Hepatocyte (in vitro differentiated cells): ENCODE data around the gene LSR. TPM values are rescaled to one million over a fixed set of nuclear protein-coding genes. Genes with fewer than 3 reads are reported as not detected.

Experiments
- DNase-seq: peaks from one replicate; pipeline ENCODE4 v3.0.0-alpha.2; 2016; ENCODE audit warnings: low spot score
- H2AFZ ChIP-seq: fragments of 200-600 bp; sonication (generic); 2 replicates; pipeline ENCODE4 v1.6.0; 2016; ENCODE audit warnings: antibody characterized with exemption, mild to moderate bottlenecking
- H3K27ac ChIP-seq: fragments of 200-600 bp; sonication (generic); 2 replicates; pipeline ENCODE4 v1.5.1; 2016; ENCODE audit warnings: mild to moderate bottlenecking
- H3K27me3 ChIP-seq: fragments of 200-600 bp; sonication (generic); 2 replicates; pipeline ENCODE4 v1.6.1; 2016
- H3K36me3 ChIP-seq: fragments of 200-600 bp; sonication (generic); replicated peaks from 2 replicates; pipeline ENCODE4 v1.5.1; 2016; ENCODE audit warnings: low read depth; ENCODE audit not compliant: insufficient read depth
- H3K4me1 ChIP-seq: fragments of 200-600 bp; sonication (generic); 2 replicates; pipeline ENCODE4 v1.5.1; 2016; ENCODE audit warnings: mild to moderate bottlenecking, moderate library complexity; ENCODE audit not compliant: insufficient read depth
- H3K4me2 ChIP-seq: fragments of 200-600 bp; sonication (generic); 2 replicates; pipeline ENCODE4 v1.6.0; 2016
- H3K4me3 ChIP-seq: fragments of 200-600 bp; sonication (generic); 2 replicates; pipeline ENCODE4 v1.5.1; 2016; ENCODE audit warnings: mild to moderate bottlenecking
- H3K79me2 ChIP-seq: fragments of 200-600 bp; sonication (generic); 2 replicates; pipeline ENCODE4 v1.6.0; 2017; ENCODE audit warnings: mild to moderate bottlenecking
- H3K9me2 ChIP-seq: fragments of 200-600 bp; sonication (generic); replicated peaks from 2 replicates; pipeline ENCODE4 v1.6.0; 2017; ENCODE audit warnings: mild to moderate bottlenecking; ENCODE audit not compliant: insufficient read depth
- H3K9me3 ChIP-seq: fragments of 200-600 bp; sonication (generic); 2 replicates; pipeline ENCODE4 v1.5.1; 2016; ENCODE audit warnings: low read depth, mild to moderate bottlenecking
- H4K20me1 ChIP-seq: fragments of 200-600 bp; sonication (generic); 2 replicates; pipeline ENCODE4 v1.6.0; 2016; ENCODE audit warnings: mild to moderate bottlenecking; ENCODE audit not compliant: insufficient read depth, poor library complexity, severe bottlenecking
- CTCF ChIP-seq: fragments of 200-600 bp; sonication (generic); IDR thresholded peaks from 2 replicates; pipeline ENCODE4 v1.5.1; 2016; ENCODE audit warnings: antibody characterized with exemption, mild to moderate bottlenecking; ENCODE audit not compliant: poor library complexity
- EZH2 ChIP-seq: fragments of 200-600 bp; sonication (generic); IDR thresholded peaks from 2 replicates; pipeline ENCODE4 v1.6.1; 2016; ENCODE audit warnings: antibody characterized with exemption, mild to moderate bottlenecking, borderline replicate concordance
- EZH2phosphoT487 ChIP-seq: fragments of 200-600 bp; sonication (generic); IDR thresholded peaks from one replicate; pipeline ENCODE4 v1.6.1; 2018; ENCODE audit warnings: antibody characterized with exemption, mild to moderate bottlenecking, low read depth, moderate library complexity; ENCODE audit not compliant: unreplicated experiment, severe bottlenecking
- WGBS: methylation state at CpG from one replicate; pipeline ENCODE4 v1.1.6; 2016; ENCODE audit warnings: low lambda C conversion rate; ENCODE audit errors: missing lambda C conversion rate; 5-methylcytosine and 5-hydroxymethylcytosine counted together
- polyA plus RNA-seq: library from polyadenylated mRNA; unstranded; fragments of >200 nt; fragmentation: Nextera tagmentation; extraction: Ambion mirVana; gene quantifications from 2 replicates; pipeline ENCODE4 v1.2.1, GENCODE V29; 2016
- total RNA-seq: library from RNA; depleted of rRNA; stranded (reverse); fragments of >200 nt; gene quantifications from 2 replicates; pipeline ENCODE4 v1.2.3, GENCODE V29; 2014

The LSR gene
- total and polyA plus RNA-seq, 2 experiments from 2014 or later = 89.9 to 296 TPM

GRCh38 chr19:35249848-35250711 is 1.3 kb downstream of the LSR start:
- H2AFZ ChIP-seq = no peak overlapping the region
- peak overlapping the region; percentile 82 for H3K4me3 ChIP-seq
- peaks cover 44% of the 10 kb centered on the region for H3K79me2 ChIP-seq
- peak overlapping the region; percentile 77 for H3K4me2 ChIP-seq
- H3K4me1 ChIP-seq = no peaks in the 10 kb centered on the region
- H3K9me2 ChIP-seq = no peaks in the 10 kb centered on the region
- WGBS = 83% methylated on average over 33 of the region's 34 CpGs
- H3K9me3 ChIP-seq = no peaks in the 10 kb centered on the region
- DNase-seq = no peak
- no peaks in the 10 kb centered on the region for H3K36me3 ChIP-seq
- TF ChIP-seq EZH2 = no peak
- TF ChIP-seq EZH2phosphoT487 = no peak
- TF ChIP-seq CTCF = no peak
- H3K27me3 ChIP-seq = peaks cover 4% of the 10 kb centered on the region
- H3K27ac ChIP-seq = peak overlapping the region; percentile 100
- H4K20me1 ChIP-seq = no peaks in the 10 kb centered on the region

- Histone ChIP-seq H3K9me2 (no peaks in the 10 kb centered on the region), H3K27ac (no peak overlapping the region), H3K9me3 (no peaks in the 10 kb centered on the region), H3K27me3 (peaks cover 4% of the 10 kb centered on the region), H3K4me1 (no peaks in the 10 kb centered on the region), H3K4me3 (no peak overlapping the region), H3K36me3 (no peaks in the 10 kb centered on the region), H4K20me1 (no peaks in the 10 kb centered on the region), H2AFZ (no peak overlapping the region), H3K4me2 (no peak overlapping the region), H3K79me2 (peaks cover 51% of the 10 kb centered on the region)
- TF ChIP-seq EZH2 = no peak
- no peak for TF ChIP-seq EZH2phosphoT487
- no peak for TF ChIP-seq CTCF
- WGBS = 88% methylated on average over 2 of the region's 2 CpGs
- DNase-seq = no peak
Observed at GRCh38 chr19:35251456-35251855, 2.7 kb downstream of the LSR start.

- no peaks in the 10 kb centered on the region for H3K4me1 ChIP-seq
- no peak for TF ChIP-seq EZH2phosphoT487
- no peak for TF ChIP-seq EZH2
- no peak for TF ChIP-seq CTCF
- H3K9me2 ChIP-seq = no peaks in the 10 kb centered on the region
- no peak overlapping the region for H3K4me3 ChIP-seq
- no peak for DNase-seq
- no peaks in the 10 kb centered on the region for H3K36me3 ChIP-seq
- no peaks in the 10 kb centered on the region for H4K20me1 ChIP-seq
- H3K4me2 ChIP-seq = no peak overlapping the region
- no peak overlapping the region for H2AFZ ChIP-seq
- no peaks in the 10 kb centered on the region for H3K9me3 ChIP-seq
- WGBS = 83% methylated on average over 9 of the region's 9 CpGs
- H3K79me2 ChIP-seq = peaks cover 54% of the 10 kb centered on the region
- H3K27me3 ChIP-seq = peaks cover 4% of the 10 kb centered on the region
- no peak overlapping the region for H3K27ac ChIP-seq
Observed at GRCh38 chr19:35253316-35254286, 4.8 kb downstream of the LSR start.
